Ammon's horn (tissue), 1 donor: ENCODE data around the gene DLG2.

Source experiments
- DNase-seq: peaks from one replicate; pipeline ENCODE4 v3.0.0-alpha.2; 2016; ENCODE audit warnings: low spot score

DLG2 gene

GRCh38 chr11:84103096-84103495 is 1524.0 kb downstream of the DLG2 start:
- DNase-seq = peak; percentile 84

GRCh38 chr11:84097186-84097585 is 1530.0 kb downstream of the DLG2 start:
- DNase-seq = no peak

- DNase-seq = peak; percentile 46
Observed at GRCh38 chr11:84091212-84091986, 1535.7 kb downstream of the DLG2 start.

GRCh38 chr11:84089072-84090057 is 1537.8 kb downstream of the DLG2 start:
- peak; percentile 93 for DNase-seq

GRCh38 chr11:84071851-84072250 is 1555.3 kb downstream of the DLG2 start:
- no peak for DNase-seq

GRCh38 chr11:84069048-84069447 is 1558.1 kb downstream of the DLG2 start:
- no peak for DNase-seq

GRCh38 chr11:84061726-84062125 is 1565.4 kb downstream of the DLG2 start:
- DNase-seq = no peak

- no peak for DNase-seq
Observed at GRCh38 chr11:84056653-84057376, 1570.3 kb downstream of the DLG2 start.

- no peak for DNase-seq
Observed at GRCh38 chr11:84045146-84045545, 1582.0 kb downstream of the DLG2 start.

GRCh38 chr11:84044706-84045105 is 1582.4 kb downstream of the DLG2 start:
- no peak for DNase-seq

GRCh38 chr11:84036664-84037194 is 1590.4 kb downstream of the DLG2 start:
- DNase-seq = no peak

- no peak for DNase-seq
Observed at GRCh38 chr11:84035645-84036044, 1591.5 kb downstream of the DLG2 start.

- DNase-seq = no peak
Observed at GRCh38 chr11:84034484-84034883, 1592.7 kb downstream of the DLG2 start.

- DNase-seq = no peak
Observed at GRCh38 chr11:84024266-84024665, 1602.9 kb downstream of the DLG2 start.

- no peak for DNase-seq
Observed at GRCh38 chr11:84022695-84023094, 1604.4 kb downstream of the DLG2 start.

GRCh38 chr11:84022201-84022600 is 1604.9 kb downstream of the DLG2 start:
- peak; percentile 79 for DNase-seq

GRCh38 chr11:84021291-84021690 is 1605.9 kb downstream of the DLG2 start:
- no peak for DNase-seq

- no peak for DNase-seq
Observed at GRCh38 chr11:84019571-84020194, 1607.5 kb downstream of the DLG2 start.

GRCh38 chr11:84014539-84014938 is 1612.6 kb downstream of the DLG2 start:
- no peak for DNase-seq

- DNase-seq = no peak
Observed at GRCh38 chr11:84012171-84012826, 1614.8 kb downstream of the DLG2 start.

GRCh38 chr11:84003181-84003580 is 1624.0 kb downstream of the DLG2 start:
- no peak for DNase-seq
